ENCODE results near the gene RASAL3.

The RASAL3 gene

GRCh38 chr19:15449620-15450527, 14.5 kb downstream of the RASAL3 start, which contains the start of gene WIZ (continued):
- TF ChIP-seq ZNF560 (tag by site-specific recombination; IDR thresholded peaks at IDR 0.05; ENCODE audit: borderline replicate concordance) (peak; percentile 17; the same call in 1 of the 2 replicates), GLIS1 (tag by site-specific recombination; IDR thresholded peaks at IDR 0.05) (no peak), KLF16 (tag by site-specific recombination; IDR thresholded peaks at IDR 0.05) (no peak), GLI4 (tag by site-specific recombination; IDR thresholded peaks at IDR 0.05) (0 out of 2 replicates have a peak, but pooled peaks have one; percentile 17), ZNF175 (tag by site-specific recombination; IDR thresholded peaks at IDR 0.05) (0 out of 2 replicates have a peak, but pooled peaks have one; percentile 10), ZNF10 (tag by site-specific recombination; IDR thresholded peaks at IDR 0.05) (no peak), ZNF670 (tag by site-specific recombination; IDR thresholded peaks at IDR 0.05; ENCODE audit: low read depth) (no peak), ZNF350 (tag by site-specific recombination; IDR thresholded peaks at IDR 0.05) (no peak), ZNF292 (tag by site-specific recombination; IDR thresholded peaks at IDR 0.05; ENCODE audit: borderline replicate concordance, low read depth) (no peak), ZNF280D (tag by site-specific recombination; IDR thresholded peaks at IDR 0.05) (no peak), ZNF274 (IDR thresholded peaks at IDR 0.05; ENCODE audit: low read length) (no peak), ZNF274 (tag by site-specific recombination; IDR thresholded peaks at IDR 0.05; ENCODE audit: borderline replicate concordance) (no peak), AEBP2 (tag by site-specific recombination; IDR thresholded peaks at IDR 0.05; ENCODE audit: borderline replicate concordance) (no peak), ZNF623 (tag by site-specific recombination; IDR thresholded peaks at IDR 0.05) (0 out of 2 replicates have a peak, but pooled peaks have one; percentile 9), PRDM10 (tag by site-specific recombination; IDR thresholded peaks at IDR 0.05) (peak; percentile 42), HOXC10 (CRISPR knock-in tag; IDR thresholded peaks at IDR 0.05) (no peak), ZNF561 (tag by site-specific recombination; IDR thresholded peaks at IDR 0.05; ENCODE audit: borderline replicate concordance) (no peak), KLF8 (tag by site-specific recombination; IDR thresholded peaks at IDR 0.05) (no peak; the same call in 1 of the 2 replicates), OSR2 (tag by site-specific recombination; IDR thresholded peaks at IDR 0.05) (no peak), ZNF544 (tag by site-specific recombination; IDR thresholded peaks at IDR 0.05) (no peak)
- TF ChIP-seq, protein P1, sequence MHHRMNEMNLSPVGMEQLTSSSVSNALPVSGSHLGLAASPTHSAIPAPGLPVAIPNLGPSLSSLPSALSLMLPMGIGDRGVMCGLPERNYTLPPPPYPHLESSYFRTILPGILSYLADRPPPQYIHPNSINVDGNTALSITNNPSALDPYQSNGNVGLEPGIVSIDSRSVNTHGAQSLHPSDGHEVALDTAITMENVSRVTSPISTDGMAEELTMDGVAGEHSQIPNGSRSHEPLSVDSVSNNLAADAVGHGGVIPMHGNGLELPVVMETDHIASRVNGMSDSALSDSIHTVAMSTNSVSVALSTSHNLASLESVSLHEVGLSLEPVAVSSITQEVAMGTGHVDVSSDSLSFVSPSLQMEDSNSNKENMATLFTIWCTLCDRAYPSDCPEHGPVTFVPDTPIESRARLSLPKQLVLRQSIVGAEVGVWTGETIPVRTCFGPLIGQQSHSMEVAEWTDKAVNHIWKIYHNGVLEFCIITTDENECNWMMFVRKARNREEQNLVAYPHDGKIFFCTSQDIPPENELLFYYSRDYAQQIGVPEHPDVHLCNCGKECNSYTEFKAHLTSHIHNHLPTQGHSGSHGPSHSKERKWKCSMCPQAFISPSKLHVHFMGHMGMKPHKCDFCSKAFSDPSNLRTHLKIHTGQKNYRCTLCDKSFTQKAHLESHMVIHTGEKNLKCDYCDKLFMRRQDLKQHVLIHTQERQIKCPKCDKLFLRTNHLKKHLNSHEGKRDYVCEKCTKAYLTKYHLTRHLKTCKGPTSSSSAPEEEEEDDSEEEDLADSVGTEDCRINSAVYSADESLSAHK (tag by site-specific recombination; IDR thresholded peaks at IDR 0.05), result no peak
- TF ChIP-seq, protein P2, sequence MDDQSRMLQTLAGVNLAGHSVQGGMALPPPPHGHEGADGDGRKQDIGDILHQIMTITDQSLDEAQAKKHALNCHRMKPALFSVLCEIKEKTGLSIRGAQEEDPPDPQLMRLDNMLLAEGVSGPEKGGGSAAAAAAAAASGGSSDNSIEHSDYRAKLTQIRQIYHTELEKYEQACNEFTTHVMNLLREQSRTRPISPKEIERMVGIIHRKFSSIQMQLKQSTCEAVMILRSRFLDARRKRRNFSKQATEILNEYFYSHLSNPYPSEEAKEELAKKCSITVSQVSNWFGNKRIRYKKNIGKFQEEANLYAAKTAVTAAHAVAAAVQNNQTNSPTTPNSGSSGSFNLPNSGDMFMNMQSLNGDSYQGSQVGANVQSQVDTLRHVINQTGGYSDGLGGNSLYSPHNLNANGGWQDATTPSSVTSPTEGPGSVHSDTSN (CRISPR knock-in tag; IDR thresholded peaks at IDR 0.05), result no peak
- TF ChIP-seq, protein P3, sequence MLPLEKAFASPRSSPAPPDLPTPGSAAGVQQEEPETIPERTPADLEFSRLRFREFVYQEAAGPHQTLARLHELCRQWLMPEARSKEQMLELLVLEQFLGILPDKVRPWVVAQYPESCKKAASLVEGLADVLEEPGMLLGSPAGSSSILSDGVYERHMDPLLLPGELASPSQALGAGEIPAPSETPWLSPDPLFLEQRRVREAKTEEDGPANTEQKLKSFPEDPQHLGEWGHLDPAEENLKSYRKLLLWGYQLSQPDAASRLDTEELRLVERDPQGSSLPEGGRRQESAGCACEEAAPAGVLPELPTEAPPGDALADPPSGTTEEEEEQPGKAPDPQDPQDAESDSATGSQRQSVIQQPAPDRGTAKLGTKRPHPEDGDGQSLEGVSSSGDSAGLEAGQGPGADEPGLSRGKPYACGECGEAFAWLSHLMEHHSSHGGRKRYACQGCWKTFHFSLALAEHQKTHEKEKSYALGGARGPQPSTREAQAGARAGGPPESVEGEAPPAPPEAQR (tag by site-specific recombination; IDR thresholded peaks at IDR 0.05), result no peak
